ENCODE results near the gene ARMC9. TPM values are rescaled to one million over a fixed set of nuclear protein-coding genes. Genes with fewer than 3 reads are reported as not detected.
"Not testable (repeated sequence)": the region's sequence is repeated elsewhere in the genome, so short reads cannot be mapped to it uniquely, and the experiment has no call there.

Gene ARMC9
- total and polyA plus RNA-seq, 8 donors, result 11.4 to 40.6 (median 13.9) TPM

DNA sequence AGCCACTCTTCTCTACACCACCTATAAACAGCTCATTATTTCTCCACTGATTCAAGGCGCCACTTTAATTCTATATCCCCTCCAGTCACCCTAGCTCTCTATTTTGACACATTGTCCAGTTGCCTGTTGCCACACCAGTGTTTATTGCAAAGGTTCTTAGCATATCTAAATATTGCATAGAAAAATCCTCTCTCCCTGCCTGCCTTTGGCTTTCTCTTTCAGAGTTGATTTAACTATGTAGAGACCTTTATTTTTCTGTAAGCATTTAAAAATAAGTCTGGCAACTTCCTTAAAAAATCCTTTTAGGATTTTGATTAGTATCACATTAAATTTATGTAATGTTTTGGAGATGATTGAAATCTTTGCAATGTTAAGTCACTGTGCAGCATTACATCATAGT, 149.2 kb downstream of the ARMC9 start:
- intact Hi-C loops (cut with DNase I), result no loop called here
- no peak for ATAC-seq
- Histone ChIP-seq H3K27ac (peak overlapping the region; percentile 3 to 50), H3K27me3 (no peaks in the 10 kb centered on the region), H3K9me3 (no peaks in the 10 kb centered on the region), H3K4me3 (no peak overlapping the region), H3K4me1 (peaks cover 0 to 31% of the 10 kb centered on the region in 2 donors), H3K36me3 (no peaks in the 10 kb centered on the region)
- DNase-seq, result no peak
- no peak for TF ChIP-seq CTCF (IDR thresholded peaks at IDR 0.05)

DNA sequence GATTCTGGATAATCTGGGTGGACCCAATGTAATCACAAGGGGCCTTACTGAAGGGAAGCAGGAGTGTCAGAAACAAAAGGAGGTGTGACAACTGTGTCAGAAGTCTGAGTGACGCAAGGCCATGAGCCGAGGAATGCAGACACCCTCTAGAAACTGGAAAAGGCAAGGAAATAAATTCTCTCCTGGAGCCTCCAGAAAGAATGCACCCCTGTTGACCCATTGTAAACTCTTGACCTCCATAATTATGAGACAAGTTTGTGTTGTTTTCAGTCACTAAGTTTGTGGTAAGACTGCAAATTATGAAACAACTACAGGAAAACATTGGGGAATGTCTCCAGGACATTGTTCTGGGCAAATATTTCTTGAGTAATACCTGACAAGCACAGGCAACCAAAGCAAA, 149.7 kb downstream of the ARMC9 start:
- H3K27ac ChIP-seq, result peak overlapping the region; percentile 3 to 50
- ATAC-seq, result peak; percentile 89

DNA sequence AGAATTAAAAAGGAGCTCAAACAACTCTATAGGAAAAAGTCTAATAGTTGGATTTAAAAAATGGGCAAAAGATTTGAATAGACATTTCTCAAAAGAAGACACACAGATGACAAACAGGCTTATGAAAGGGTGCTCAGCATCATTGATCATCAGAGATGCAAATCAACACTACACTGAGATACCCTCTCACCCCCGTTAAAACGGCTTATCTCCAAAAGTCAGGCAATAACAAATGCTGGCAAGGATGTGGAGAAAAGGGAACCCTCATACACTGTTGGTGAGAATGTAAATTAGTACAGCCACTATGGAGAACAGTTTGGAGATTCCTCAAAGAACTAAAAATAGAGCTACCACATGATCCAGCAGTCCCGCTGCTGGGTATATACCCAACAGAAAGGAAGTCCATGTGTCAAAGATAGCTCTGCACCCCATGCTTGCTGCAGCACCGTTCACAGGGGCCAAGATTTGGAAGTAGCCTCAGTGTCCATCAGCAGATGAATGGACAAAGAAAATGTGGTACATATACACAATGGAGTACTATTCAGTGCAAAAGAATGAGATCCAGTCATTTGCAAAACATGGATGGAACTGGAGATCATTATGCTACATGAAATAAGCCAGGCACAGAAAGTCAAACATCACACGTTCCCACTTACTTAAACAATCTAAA, 150.4 kb downstream of the ARMC9 start:
- no peak overlapping the region for H3K4me3 ChIP-seq
- H3K27me3 ChIP-seq, result no peaks in the 10 kb centered on the region
- TF ChIP-seq CTCF (IDR thresholded peaks at IDR 0.05), result no peak
- no peaks in the 10 kb centered on the region for H3K9me3 ChIP-seq
- intact Hi-C loops (cut with DNase I), result no loop called here
- ATAC-seq (peak; percentile 35), DNase-seq (no peak)
- peak overlapping the region; percentile 3 to 9 for H3K27ac ChIP-seq
- no peaks in the 10 kb centered on the region for H3K36me3 ChIP-seq
- H3K4me1 ChIP-seq, result peaks cover 0 to 19% of the 10 kb centered on the region in 2 donors

More for the DNA sequence above, 149.7 kb downstream of the ARMC9 start:
- peaks cover 0 to 25% of the 10 kb centered on the region in 2 donors for H3K4me1 ChIP-seq
- no peak for DNase-seq
- TF ChIP-seq CTCF (IDR thresholded peaks at IDR 0.05), result no peak
- no peaks in the 10 kb centered on the region for H3K9me3 ChIP-seq
- H3K4me3 ChIP-seq, result no peak overlapping the region
- H3K27me3 ChIP-seq, result no peaks in the 10 kb centered on the region
- no peaks in the 10 kb centered on the region for H3K36me3 ChIP-seq
- intact Hi-C loops (cut with DNase I), result no loop called here

DNA sequence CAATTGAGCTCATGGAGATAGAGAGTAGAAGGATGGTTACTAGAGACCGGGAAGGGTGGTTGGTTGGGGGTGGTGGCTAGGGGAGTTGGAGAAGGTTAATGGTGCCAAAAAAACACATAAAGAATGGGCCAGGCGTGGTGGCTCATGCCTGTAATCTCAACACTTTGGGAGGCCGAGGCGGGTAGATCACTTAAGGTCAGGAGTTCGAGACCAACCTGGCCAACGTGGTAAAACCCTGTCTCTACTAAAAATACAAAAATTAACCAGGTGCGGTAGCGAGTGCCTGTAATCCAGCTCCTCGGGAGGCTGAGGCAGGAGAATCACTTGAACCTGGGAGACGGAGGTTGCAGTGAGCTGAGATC, 150.9 kb downstream of the ARMC9 start:
- not testable (repeated sequence) for ATAC-seq

GRCh38 chr2:231351648-231352047, 153.2 kb downstream of the ARMC9 start:
- H3K4me1 ChIP-seq, result peaks cover 0 to 15% of the 10 kb centered on the region in 2 donors
- H3K36me3 ChIP-seq, result peaks cover 0 to 4% of the 10 kb centered on the region in 2 donors
- TF ChIP-seq CTCF (IDR thresholded peaks at IDR 0.05), result no peak
- H3K9me3 ChIP-seq, result no peaks in the 10 kb centered on the region
- no peaks in the 10 kb centered on the region for H3K27me3 ChIP-seq
- H3K4me3 ChIP-seq, result no peak overlapping the region
- ATAC-seq, result no peak
- no peak for DNase-seq
- intact Hi-C loops (cut with DNase I), result no loop called here
- no peak overlapping the region for H3K27ac ChIP-seq

More for the DNA sequence above, 150.9 kb downstream of the ARMC9 start:
- intact Hi-C loops (cut with DNase I); DNase-seq; H3K27ac ChIP-seq; H3K4me3 ChIP-seq; H3K36me3 ChIP-seq; H3K27me3 ChIP-seq; H3K9me3 ChIP-seq: not testable (repeated sequence)
- peaks cover 0 to 15% of the 10 kb centered on the region in 2 donors for H3K4me1 ChIP-seq

- DNase-seq (no peak), ATAC-seq (no peak)
- no peak for TF ChIP-seq CTCF (IDR thresholded peaks at IDR 0.05)
- Histone ChIP-seq H3K27me3 (no peaks in the 10 kb centered on the region), H3K27ac (no peak overlapping the region), H3K4me1 (peaks cover 0 to 2% of the 10 kb centered on the region in 2 donors), H3K4me3 (no peak overlapping the region), H3K9me3 (no peaks in the 10 kb centered on the region), H3K36me3 (peaks cover 0 to 4% of the 10 kb centered on the region in 2 donors)
- intact Hi-C loops (cut with DNase I), result no loop called here
Measured at GRCh38 chr2:231353469-231353868, 155.0 kb downstream of the ARMC9 start.
